Stimulated activated CD4-positive, alpha-beta T cell treated with anti-CD3 and anti-CD28 coated beads, Interleukin-2, amount 100 ng/mL, for 4 hours (primary cell): ENCODE results near the gene P2RX4.
"Not testable (repeated sequence)": the region's sequence is repeated elsewhere in the genome, so short reads cannot be mapped to it uniquely, and the experiment has no call there.

Experiments used
- DNase-seq: peaks from one replicate; pipeline ENCODE4 v3.0.0-alpha.2; 2020; ENCODE audit warnings: low read depth

The P2RX4 gene

GRCh38 chr12:121279071-121279375, 69.1 kb downstream of the P2RX4 start:
- no peak for DNase-seq

- no peak for DNase-seq
These were observed 69.6 kb downstream of the P2RX4 start for GRCh38 chr12:121279507-121279915.

DNA sequence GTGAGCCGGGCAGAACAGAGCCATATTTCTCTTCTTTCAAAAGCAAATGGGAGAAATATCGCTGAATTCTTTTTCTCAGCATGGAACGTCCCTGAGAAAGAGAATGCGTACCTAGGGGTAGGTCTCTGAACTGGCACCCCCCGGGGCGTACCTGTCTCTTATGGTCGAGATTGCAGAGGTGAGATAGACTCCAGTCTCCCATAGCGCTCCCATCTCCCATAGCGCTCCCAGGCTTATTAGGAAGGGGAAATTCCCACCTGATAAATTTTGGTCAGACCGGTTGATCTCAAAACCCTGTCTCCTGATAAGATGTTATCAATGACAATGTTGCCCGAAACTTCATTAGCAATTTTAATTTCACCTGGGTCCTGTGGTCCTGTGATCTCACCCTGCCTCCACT, 70.6 kb downstream of the P2RX4 start:
- DNase-seq: not testable (repeated sequence)

- not testable (repeated sequence) for DNase-seq
These were observed 71.2 kb downstream of the P2RX4 start for GRCh38 chr12:121281116-121281515.

DNA sequence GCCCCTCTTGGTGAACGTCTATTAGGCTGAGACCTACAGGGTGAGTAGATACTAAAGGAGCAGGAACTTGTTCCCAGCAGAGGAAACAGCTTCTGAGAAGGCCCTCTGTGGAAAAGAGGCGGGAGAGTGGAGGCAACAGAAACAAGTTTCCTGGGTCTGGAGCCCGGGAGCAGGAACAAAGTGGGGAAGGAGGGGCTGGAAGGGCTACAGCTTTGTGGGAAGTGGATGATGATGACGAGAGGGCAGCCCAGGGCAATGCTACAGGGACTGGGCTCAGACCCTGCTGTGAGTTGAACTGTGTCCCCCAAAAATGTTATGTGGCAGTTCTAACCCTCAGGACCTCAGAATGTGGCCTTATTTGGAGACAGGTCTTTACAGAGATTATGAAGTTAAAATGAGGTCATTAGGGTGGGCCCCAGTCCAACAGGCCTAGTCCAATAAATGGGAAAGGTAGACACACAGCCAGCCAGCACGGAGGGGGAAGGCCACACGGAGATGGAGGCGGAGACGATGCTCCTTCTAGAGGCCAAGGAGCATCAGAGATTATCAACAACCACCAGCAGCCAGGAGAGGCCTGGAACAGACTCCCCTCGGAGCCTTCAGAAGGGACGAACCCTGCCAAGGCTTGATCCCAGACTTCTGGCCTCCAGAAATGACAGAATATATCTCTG, 72.3 kb downstream of the P2RX4 start:
- no peak for DNase-seq

DNA sequence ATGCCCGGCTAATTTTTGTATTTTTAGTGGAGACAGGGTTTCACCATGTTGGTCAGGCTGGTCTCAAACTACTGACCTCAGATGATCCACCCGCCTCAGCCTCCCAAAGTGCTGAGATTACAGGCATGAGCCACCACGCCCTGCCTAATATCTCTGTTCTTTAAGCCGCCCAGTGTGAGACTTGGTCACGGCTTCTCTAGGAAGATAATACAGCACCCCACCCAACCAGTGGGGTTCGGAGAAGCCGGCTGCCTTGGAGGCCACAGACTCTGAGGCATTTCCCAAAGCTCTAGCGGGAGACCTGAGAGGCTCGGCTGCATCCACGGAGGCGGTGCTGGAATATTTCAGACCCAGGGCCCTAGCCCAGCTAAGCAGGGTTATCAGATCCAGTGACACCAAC, 73.0 kb downstream of the P2RX4 start:
- DNase-seq: not testable (repeated sequence)

- no peak for DNase-seq
These were observed 73.5 kb downstream of the P2RX4 start for GRCh38 chr12:121283388-121283787.
